GM18858 (cell line): ENCODE results near the gene NEK4.

Experiments used
- ATAC-seq: cut with Tn5 transposase; IDR thresholded peaks from one replicate; pipeline ENCODE4 v1.9.1; 2021; ENCODE audit not compliant: unreplicated experiment

Gene NEK4

GRCh38 chr3:52770496-52771333, at the start of gene NEK4:
NEK4 (minus strand) TSS chr3:52770940; CDS start chr3:52770746, 194 bp downstream.
- ATAC-seq, result peak; percentile 79

- ATAC-seq, result no peak
Observed at GRCh38 chr3:52819936-52820335, 49.2 kb upstream of the NEK4 start.

GRCh38 chr3:52817860-52818259, 47.1 kb upstream of the NEK4 start:
- ATAC-seq, result no peak

- no peak for ATAC-seq
Observed at GRCh38 chr3:52817221-52817620, 46.5 kb upstream of the NEK4 start.

- no peak for ATAC-seq
Observed at GRCh38 chr3:52816654-52817053, 45.9 kb upstream of the NEK4 start.

GRCh38 chr3:52816199-52816598, 45.5 kb upstream of the NEK4 start:
- no peak for ATAC-seq

GRCh38 chr3:52813810-52814209, 43.1 kb upstream of the NEK4 start:
- no peak for ATAC-seq

- no peak for ATAC-seq
Observed at GRCh38 chr3:52811452-52812011, 40.8 kb upstream of the NEK4 start.

- ATAC-seq, result no peak
Observed at GRCh38 chr3:52810923-52811322, 40.2 kb upstream of the NEK4 start.

- ATAC-seq, result no peak
Observed at GRCh38 chr3:52809662-52810377, 39.1 kb upstream of the NEK4 start.

GRCh38 chr3:52809149-52809548, 38.4 kb upstream of the NEK4 start:
- ATAC-seq, result no peak

- no peak for ATAC-seq
Observed at GRCh38 chr3:52805270-52806039, 34.7 kb upstream of the NEK4 start.

- no peak for ATAC-seq
Observed at GRCh38 chr3:52801839-52802238, 31.1 kb upstream of the NEK4 start.

GRCh38 chr3:52800079-52800478, 29.3 kb upstream of the NEK4 start:
- no peak for ATAC-seq

- no peak for ATAC-seq
Observed at GRCh38 chr3:52798978-52799476, 28.3 kb upstream of the NEK4 start.

GRCh38 chr3:52798376-52798977, 27.7 kb upstream of the NEK4 start:
- no peak for ATAC-seq

GRCh38 chr3:52796411-52796810, 25.7 kb upstream of the NEK4 start:
- no peak for ATAC-seq

- no peak for ATAC-seq
Observed at GRCh38 chr3:52795298-52795900, 24.7 kb upstream of the NEK4 start.

GRCh38 chr3:52794612-52795099, 23.9 kb upstream of the NEK4 start, which contains the start of gene ITIH3:
ITIH3 (plus strand) TSS chr3:52794796; CDS start chr3:52794804, 8 bp downstream.
- ATAC-seq, result no peak
